Fibroblast of skin of left quadriceps (primary cell): ENCODE results near the gene VSIR.

Experiments
- DNase-seq, 2 experiments: peaks; one replicate each; pipeline ENCODE4 v3.0.0-alpha.2; 2013; ENCODE audit warnings: low read depth in 2 of 2

VSIR gene

DNA sequence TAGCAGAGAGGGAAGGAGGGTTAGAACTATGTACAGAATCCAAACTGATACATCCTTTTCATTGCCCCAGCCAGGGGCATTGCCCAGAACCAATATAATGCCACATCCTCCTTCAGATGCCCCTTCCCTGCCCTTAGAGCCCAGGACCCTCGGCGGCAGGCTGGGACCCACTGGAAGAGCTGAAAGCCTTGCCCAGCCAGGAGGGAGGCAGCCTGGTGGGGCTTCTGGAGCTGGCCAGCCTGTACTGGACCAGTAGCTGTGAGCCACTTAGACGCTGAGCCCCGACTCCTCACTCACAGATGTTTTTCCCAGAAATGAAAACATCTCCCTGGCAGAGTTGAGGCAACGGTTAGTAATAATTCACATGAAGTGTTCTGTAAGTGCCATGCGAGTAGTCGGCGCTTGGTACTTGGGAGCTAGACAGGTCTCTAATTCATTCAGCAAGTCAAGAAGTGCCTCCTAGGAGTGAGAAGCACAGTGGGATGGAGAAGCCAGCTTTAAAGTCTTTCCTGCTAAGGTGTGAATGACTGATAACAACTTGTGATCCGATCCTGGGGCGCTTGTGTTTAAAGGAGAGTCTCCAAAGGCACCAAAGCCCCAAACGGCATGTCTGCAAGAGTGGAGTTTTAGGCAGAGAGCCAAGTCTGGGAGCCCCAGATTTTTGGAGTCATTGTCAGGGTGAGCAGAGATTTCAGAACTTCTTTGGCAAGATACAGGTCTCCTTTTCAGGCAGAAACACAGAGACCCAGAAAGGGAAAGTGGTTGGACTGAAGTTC, 9.8 kb downstream of the VSIR start:
- DNase-seq: no peak

DNA sequence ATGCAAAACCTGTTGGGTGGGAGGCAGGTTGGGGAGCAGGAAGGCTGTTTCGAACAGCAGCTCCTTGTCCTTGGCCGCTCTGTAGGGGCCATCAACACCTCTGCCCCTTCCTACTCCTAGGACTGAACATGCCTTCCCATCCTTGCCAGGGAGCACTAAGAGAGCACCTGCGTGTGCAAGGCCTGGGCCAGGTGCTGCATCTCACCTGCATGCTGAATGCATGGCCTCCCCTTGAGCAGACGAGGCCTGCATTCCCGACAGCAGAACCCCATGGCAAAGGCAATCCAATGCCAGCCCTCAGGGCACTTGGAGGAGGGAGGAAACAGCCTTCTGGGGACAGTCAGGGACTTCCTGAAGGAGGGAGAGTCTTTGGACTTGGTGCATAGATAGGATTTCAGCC, 11.0 kb downstream of the VSIR start:
- DNase-seq: no peak

DNA sequence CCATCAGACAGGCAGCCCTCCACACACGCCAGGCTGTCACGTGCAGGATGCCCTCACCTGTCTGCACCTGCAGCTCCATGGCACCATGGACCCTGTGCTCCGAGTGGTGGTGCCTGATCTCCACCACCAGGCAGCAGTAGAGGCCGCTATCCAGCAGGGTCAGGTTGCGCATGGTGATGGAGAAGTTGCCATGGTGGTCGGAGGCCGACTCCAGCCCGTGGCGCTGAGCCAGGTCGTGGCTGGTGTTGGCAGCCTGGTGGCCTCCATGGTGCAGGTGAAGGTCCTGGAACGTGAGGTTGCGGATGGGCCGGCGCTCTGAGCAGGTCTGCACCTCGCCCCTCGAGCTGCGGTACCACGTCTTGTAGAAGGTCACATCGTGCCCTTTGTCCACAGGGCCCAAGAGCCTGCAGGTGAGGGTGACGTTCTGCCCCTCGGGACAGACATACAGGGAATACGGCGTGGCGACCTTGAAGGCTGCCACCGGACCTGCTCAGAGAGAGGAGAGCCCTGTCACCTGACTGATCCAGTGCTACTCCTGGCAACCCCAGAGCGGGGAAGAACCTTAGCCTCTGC, 11.7 kb downstream of the VSIR start:
- DNase-seq: no peak

DNA sequence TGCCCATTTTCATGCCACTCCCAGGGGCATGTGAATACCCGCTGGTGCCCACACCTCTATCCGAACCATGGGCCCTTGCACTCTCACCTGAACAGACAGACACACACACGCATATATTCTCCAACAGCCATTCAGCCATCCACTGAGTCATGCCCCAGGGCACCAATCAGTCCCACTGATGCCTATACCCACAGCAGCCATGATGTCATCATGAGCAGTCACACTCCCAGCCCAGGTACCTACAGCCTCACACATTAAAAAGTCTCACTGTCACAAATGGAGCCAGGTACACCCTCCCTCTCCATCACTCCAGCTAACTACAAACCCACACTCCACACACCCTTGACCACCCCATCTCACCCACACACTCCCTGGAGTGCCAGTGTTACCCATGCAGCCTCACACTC, 12.2 kb downstream of the VSIR start:
- no peak for DNase-seq

DNA sequence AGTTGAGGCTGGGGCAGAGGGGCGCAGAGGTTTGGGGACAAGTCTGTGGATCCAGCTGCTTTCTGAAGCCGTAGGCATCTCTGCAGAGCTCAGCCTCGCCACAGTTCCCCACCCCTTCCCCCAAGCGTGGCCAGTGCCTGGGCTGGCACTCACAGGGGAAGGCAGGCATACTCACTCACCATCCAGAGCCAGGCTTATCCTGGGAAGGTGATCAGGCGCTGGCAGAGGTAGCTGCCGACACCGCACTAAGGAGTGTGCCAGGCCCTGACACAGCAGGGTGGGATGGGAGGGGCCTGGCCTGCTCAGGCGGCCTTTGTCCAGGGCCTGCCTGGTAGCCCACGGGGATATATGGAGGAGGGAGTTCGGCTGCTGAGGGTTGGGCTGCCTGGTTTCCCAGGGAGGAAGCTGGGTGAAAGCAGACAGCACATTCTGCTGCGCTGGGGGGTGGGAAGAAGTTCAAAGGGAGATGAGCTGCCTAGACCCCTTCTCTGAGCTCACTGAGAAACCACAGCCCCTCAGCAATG, 15.9 kb downstream of the VSIR start:
- DNase-seq: no peak

DNA sequence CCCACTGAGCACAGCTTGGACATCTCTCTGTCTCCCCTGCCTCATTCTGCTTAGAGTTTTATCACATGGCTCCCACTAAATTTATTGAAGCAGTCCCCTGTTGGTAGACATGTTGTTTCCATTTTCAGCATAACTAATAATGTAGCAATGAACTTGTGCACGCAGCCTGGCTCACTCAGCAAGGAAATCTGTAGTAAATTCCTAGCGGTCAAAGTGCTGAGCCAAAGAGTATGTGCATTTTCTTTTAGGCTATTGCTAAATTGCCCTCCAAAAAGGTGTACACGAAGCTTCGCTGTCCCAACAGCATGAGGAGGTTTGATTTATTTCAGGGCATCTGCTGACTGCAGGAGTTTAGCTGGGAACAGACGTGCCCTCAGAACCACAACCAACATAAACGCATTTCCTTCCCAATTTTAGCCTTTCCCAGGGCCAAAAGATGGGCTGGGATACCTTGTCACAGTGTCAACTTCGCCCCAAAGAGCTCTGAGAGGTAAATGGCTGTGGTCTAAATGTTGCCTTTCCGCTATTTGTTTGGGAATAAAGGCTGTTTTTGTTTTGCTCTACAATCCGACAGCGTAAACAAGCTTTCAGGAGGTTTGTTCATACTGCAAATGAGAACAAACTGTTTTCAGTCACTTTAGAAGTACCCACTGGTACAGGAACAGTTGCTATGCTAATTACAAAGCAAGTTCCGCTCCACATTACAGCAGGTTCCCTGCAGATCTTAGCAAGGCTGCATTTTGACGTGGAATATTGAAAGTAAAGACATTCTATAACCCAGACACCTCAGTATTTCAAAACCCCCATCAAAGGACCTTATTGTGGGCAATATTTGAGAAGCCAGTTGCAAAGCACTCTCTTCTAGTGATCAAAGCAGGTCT, 16.8 kb downstream of the VSIR start:
- no peak for DNase-seq

DNA sequence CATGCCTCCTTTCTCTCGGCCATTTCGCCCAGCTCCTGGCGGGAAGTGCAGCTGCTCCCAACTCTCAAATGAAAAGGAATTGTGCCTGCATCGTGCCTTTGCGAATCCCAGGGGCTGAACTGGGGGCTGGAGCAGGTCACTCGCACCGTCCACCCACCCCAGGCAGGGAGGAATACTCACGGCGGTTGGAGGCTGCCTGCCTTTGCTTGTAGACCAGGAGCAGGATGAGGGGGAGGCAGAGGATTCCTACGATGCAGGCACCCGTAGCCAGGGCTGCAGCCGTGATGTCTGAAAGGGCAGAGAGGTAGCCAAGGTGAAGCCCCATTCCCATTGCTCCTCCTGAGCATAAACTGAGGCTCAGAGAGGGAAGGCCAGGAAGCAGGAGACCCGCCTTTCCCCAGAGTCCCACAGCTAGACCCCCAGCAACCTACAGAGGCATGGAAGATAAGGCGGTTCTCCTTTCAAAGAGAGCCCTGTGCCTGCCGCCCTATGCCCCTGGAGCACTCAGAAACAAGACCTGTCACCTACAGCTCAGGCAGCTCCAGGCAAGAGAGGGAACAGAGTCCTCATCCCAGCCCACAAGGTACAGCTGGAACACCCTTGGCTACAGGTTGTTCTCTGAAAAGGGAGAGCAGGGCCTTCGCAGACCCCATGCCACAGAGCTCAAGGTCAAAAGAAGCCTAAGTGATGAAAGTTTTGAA, 18.0 kb downstream of the VSIR start:
- no peak for DNase-seq

DNA sequence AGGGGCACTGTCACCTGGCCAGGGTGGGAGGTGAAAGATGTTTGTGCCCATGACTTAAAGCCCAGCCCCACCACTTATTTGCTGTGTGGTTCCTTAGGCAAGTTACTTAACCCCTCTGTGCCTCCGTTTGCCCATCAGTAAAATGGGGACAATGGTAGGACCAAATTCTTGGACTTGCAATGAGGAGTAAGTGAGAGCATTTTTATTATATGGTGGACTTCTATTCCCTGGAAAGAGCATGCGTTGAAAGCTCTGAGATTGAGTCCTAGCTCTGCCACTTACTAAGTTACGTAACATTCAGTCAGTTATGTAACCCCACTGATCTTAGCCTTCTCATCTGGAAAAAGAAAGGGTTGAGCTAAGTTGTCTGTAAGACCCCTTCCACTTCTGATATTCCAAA, 18.8 kb downstream of the VSIR start:
- DNase-seq: no peak

DNA sequence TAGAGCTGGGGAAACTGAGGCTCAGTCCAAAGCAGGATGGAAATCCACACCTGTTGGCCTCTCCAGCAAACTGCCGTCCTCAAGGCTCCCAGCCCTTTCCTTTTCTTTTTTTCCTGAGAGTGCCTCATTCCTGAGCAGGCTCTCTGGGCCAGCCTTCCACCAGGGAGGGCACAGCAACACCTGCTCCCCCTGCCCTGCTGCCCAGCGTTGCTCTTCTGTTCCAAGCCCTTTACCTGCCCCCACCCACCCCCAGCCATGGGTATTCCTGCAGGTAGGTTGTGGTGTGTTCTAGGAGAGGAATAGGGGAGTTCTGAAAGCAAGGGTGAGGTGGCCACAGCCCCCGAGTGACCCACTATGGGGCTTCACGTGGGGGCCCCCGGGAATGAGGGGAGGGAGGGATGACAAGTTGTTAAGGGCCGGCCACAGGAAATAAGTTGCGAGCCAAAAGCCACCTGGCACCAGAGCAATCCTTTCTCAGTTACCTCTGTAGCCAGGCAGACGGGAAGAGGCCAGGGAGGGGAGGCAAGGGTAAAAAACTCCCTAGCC, 19.3 kb downstream of the VSIR start:
- DNase-seq: no peak

DNA sequence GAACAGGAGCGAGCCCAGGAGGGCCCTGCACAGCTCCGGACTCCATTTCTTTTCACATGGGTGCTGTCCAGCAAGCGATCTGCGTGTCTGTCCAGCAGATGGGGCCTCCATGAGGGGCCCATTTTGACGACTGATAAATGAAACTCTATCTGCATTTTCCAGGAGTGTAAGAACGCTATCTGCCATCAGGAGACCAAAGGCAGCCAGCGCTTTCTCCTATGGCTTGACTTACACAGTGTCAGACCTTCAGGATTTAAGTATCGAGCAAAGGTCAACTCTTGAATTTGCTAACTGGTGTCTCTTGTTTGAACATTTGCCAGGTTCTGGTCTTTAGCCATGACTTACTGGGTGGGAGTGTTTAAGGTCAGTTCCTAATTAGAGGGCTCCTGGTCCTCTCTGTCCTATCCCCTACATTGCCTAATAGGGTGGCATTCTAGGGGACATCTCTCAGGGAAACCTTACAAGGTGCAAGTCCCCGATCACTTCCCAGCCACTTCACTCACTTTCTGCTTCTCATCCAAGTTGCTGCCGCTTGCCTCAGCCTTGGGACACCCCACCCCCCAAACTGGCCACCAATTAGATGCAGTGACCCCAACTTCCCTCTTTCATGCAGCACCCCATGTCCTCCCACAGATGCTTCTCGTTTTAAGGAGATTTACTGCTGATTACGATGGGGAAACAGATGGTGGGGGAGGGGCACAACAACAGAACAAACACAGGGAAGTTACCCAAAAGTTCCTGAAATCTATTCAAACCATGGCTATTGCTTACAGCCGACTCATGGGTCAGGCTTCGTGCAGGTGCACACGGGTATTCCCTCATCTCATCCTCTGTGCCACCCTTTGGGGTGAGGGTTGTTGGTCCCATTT, 20.0 kb downstream of the VSIR start:
- DNase-seq: no peak

DNA sequence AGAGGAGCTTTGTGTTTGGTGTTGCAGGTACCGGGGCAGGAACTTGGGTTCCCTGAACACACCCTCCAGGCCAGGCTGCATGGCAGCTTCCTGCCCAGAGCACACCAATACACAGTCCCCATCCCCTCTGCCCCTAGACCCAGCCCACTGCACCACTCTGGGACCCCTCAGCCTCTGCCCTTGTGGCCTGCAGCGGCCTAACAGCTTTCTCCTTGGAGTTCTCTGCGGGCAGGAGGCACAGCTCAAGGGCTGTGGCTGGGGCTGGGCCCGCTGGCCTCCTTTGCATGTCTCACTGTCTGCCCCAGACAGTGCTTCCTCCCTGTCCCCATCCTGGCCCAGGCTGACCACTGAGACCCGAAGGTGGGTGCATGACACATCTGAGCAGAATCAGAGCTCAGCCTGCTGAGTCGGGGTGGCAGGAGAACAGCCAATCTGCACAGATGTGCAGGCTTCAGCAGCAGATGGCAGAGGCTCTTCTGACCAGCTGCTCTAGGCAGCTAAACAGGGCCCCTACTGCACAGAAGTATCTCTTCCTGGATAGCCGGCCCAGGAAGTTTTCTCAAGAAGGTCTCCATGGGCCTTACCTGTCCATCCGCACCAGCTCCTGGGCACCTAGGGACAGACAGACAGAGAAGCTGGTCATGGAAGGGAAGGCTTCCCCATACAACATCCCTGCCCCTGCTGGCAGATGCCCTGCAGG, 20.8 kb downstream of the VSIR start:
- no peak for DNase-seq

DNA sequence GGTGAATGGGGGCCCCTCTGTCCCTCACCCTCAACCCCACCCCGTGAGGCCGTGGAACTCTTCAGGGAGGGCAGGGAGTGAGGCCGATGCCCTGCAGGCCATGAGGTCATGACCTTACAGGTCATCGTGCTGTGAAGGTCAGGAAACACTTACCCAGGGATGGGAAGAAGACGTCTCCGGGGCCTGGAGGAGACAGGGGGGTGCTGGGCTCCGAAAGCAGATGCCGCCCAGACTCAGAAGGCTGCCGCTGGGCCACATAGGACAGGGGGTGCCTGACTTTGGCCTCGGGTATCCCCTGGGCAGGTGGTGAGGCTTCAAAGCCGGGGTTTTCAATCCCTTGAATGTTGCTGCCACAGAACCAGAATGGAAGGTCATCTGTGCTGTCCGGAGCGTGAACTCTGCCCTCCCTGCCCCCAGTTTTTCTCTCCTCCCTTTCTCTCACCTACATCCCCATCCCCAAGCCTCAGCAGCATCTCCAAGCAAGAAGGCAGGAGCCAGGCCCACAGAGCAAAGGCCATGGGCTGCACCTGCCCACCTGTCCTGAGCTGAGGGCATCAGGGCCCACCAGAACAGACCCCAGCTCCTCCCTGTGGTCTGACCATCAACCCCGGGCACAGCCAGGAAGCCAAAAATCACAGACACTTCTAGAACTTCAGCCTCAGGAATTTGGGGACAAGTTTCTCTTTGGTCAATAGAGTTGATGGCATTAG, 21.6 kb downstream of the VSIR start:
- DNase-seq: no peak

DNA sequence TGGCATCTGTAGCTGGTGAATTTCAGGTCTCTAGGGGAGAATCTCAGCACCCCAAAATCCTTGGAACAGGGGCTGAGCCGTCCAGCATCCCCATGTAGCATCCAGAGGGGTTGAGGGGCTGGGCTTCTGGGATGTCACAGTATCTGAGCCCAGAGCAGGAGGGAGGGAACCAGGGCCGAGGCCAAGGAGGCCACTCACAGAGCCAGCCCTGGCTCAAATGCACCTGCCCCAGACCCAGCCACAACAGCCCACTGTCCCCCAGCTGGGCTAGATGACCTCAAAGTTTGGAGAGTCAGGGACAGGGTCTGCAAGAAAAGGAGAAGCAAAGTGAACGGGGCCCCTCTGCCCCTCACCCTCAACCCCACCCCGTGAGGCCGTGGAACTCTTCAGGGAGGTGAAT, 22.3 kb downstream of the VSIR start:
- DNase-seq: no peak

DNA sequence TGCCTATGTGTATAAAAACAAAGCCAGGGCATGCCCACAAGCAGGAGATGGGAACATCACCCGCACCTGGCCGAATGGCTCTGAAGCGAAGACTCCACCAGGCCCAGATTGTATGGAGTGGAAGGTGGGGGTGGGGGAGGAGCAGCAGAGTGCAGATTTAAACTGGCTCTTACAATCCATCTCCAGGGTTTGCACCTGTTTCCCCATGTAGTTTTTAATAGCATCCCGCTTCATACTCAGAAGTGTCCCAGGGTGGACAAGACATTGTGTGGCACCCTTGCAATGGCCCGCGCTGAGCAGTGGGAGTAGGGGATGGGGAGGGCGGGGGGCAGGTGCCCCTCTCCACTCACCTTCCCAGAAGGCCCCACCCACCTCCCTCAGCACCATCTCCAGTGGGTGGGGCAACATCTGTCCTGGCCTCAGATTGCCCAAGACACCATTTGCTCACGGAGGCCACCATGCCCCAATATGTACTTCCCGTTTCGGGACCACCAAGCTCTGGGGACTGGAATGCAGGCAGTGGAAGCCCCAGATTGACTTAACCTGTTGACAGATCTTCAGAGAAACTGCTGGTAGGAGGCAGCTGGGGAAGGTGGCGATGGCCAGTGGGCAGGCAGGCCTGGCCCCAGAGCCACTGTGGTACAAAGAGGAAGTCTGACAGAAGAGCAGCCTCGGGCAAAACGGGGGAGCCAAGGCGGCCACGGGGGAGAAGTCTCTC, 23.0 kb downstream of the VSIR start:
- DNase-seq: no peak

DNA sequence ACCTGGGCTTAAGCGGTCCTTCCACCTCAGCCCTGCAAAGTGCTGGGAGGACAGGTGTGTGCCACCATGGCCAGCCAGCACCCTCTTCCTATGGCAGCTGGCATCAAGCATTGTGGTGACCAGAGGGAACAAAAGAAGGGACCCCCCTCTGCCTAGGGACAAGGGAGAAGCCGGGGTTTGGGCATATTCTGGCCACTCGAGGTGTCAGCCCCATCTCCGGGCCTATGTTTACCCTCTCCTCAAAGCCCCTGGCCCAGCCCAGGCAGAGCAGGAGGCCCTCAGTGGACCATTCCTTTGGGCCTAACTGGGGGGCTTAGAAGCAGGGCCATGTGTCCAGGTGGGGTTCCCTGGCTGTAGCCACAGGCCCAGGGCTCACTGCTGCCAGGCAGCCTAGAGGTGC, 23.9 kb downstream of the VSIR start:
- DNase-seq: no peak

DNA sequence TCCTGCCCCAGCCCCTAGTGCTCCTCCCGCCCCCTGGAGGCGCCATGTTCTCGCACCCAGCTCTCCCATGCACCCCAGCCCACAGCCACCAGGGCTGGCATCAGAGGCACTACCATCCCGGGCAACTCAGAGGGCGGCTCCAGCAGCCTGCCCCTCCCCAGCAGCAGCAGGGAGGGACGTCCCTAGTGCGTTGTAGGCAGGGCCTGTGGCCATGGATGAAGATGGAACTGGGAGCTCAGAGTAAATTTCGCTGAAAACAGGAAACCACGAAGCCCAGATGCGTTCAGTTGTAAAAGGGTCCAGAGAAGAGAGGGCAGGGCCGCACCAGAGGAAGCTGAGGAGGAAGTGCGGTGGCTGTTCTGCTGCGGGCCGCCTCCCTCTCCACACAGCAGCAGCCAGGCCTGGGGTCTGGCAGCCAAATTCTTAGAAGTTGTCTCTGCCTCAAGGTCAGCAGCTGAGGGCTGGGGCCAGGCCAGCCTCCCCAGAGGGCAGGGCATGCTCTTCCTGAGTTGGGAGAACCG, 24.6 kb downstream of the VSIR start:
- DNase-seq: no peak

DNA sequence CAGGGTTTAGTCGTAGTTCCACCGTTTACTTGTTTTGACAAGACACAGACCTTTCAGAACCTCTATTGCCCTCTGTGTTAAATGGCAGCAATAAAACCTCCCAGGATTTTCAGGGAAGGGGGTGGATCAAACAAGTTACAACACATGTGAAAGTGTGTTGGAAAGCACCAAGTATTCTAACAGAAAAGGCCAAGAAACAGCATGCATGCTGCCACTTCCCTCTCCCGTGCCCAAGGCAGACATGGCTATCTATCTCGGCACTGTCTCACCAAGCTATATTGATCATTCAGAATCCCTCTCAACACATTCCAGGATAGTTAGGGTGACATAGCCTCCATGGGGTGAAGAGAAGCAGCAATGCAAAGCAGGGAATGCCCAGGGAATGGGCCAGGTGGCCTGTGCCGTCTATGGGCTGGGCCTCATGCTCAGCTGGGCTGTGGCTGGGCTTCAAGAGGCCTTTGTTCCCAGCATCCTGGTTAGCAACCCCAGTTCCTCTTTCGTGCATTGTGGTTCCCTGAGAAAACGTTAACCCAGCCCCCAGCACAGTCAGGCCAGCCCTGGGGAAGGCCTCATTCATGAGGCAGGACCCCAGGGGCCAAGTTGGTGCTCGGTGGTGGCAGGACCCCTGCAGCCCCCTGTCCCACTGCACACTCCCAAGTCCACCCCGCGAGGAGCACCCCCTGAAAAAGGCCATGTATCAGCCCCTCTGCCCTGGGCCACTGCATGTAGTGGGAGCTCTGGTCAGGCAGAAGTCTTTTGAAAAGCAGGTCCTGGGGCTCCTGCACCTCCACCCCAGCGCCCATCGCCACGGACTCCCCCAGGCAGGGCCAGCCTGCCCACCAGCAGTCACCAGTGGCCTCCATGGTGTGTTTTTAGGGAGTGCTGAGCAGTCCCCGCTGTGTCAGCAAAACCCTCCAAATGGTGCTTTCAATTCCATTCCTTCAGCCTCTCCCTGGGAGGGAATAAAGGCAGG, 25.5 kb downstream of the VSIR start:
- no peak for DNase-seq
